ENCODE data around the gene SRMS. TPM values are rescaled to one million over a fixed set of nuclear protein-coding genes. Genes with fewer than 3 reads are reported as not detected.

The SRMS gene
- total and polyA plus RNA-seq, 2 donors (not counting 3 experiments of a cell fraction or from before 2014, with no cell fraction given), result not detected

GRCh38 chr20:63508072-63508768, 39.3 kb downstream of the SRMS start:
- no peak overlapping the region for H3K27ac ChIP-seq (ENCODE audit: insufficient read depth, low read depth, low read length)
- H3K4me1 ChIP-seq (ENCODE audit: control insufficient read depth, extremely low read depth, insufficient read depth, low read length), result no peaks in the 10 kb centered on the region
- no peak overlapping the region for H3K4me2 ChIP-seq (ENCODE audit: insufficient read depth, low read length)
- H3K9me3 ChIP-seq (replicated peaks; ENCODE audit: control insufficient read depth, insufficient read depth, low read length), result no peaks in the 10 kb centered on the region
- FAIRE-seq (no peak), DNase-seq (ENCODE audit: low read depth, low spot score) (no peak)
- no peak overlapping the region for H3K4me3 ChIP-seq (replicated peaks in 1 of 3; ENCODE audit: insufficient read depth in 1 of 3, low read depth in 1 of 3, low read length in 3 of 3)
- no peaks in the 10 kb centered on the region for H4K20me1 ChIP-seq (replicated peaks; ENCODE audit: control insufficient read depth, extremely low read depth, insufficient read depth, low read length)
- no peaks in the 10 kb centered on the region for H3K9me1 ChIP-seq (replicated peaks; ENCODE audit: control insufficient read depth, extremely low read depth, insufficient read depth, low read length)
- dilution Hi-C loops (cut with MboI; ENCODE audit: extremely low pct_ligation_motif_present, low sequenced_read_pairs) (no loop called here), intact Hi-C loops (cut with micrococcal nuclease) (no loop called here)
- H3K9ac ChIP-seq (replicated peaks; ENCODE audit: extremely low read depth, insufficient read depth, low read length), result no peak overlapping the region
- CTCF ChIA-PET, result interaction anchor here (1.9 kb wide), 1 partner anchor 12 kb away, joined by 8 read pairs; no protein-coding TSS in a partner anchor
- peaks cover 0 to 2% of the 10 kb centered on the region in 2 experiments for H3K27me3 ChIP-seq (ENCODE audit: control insufficient read depth in 2 of 2, insufficient read depth in 2 of 2, low read length in 2 of 2)
- no peaks in the 10 kb centered on the region for H3K79me2 ChIP-seq (ENCODE audit: control insufficient read depth, insufficient read depth, low read length)
- POLR2A ChIA-PET, result interaction anchor here (0.7 to 1.6 kb wide), 2 partner anchors 13 to 44 kb away, joined by 3 to 5 read pairs; partner anchors contain the start of gene PPDPF
- TF ChIP-seq POLR2AphosphoS5 (IDR thresholded peaks at IDR 0.05; ENCODE audit: insufficient read depth, low read depth, low read length) (no peak), MYC (IDR thresholded peaks at IDR 0.05; ENCODE audit: low read depth, low read length) (no peak), POLR2A (IDR thresholded peaks at IDR 0.05; ENCODE audit: low read depth, low read length) (no peak), EZH2 (IDR thresholded peaks at IDR 0.05; ENCODE audit: borderline replicate concordance, low read depth, low read length, severe bottlenecking) (no peak), FOS (IDR thresholded peaks at IDR 0.05; ENCODE audit: borderline replicate concordance, insufficient read depth, low read length) (no peak), CTCF (IDR thresholded peaks at IDR 0.05; ENCODE audit: extremely low read depth in 1 of 2, insufficient read depth in 1 of 2, low read depth in 1 of 2, low read length in 2 of 2) (no peak), MAX (IDR thresholded peaks at IDR 0.05; ENCODE audit: insufficient read depth, insufficient read length) (no peak), GATA2 (IDR thresholded peaks at IDR 0.05; ENCODE audit: insufficient read depth, insufficient read length, low read depth, low read length) (no peak), JUN (IDR thresholded peaks at IDR 0.05; ENCODE audit: borderline replicate concordance, insufficient read depth, insufficient read length, low read depth) (no peak)
- H2AFZ ChIP-seq (ENCODE audit: low read depth, low read length), result no peak overlapping the region
- no TSS peak for BruUV-seq (replicated peaks)
- no peaks in the 10 kb centered on the region for H3K36me3 ChIP-seq (ENCODE audit: control insufficient read depth in 2 of 2, extremely low read depth in 1 of 2, insufficient read depth in 2 of 2, low read length in 2 of 2)

All from endothelial cell of umbilical vein (primary cell).